SK-N-SH (cell line): ENCODE data around the gene OTOR. TPM values are rescaled to one million over a fixed set of nuclear protein-coding genes. Genes with fewer than 3 reads are reported as not detected.

Experiments used
- CTCF ChIA-PET: fragments of 300-600, 350-600 bp; formaldehyde crosslinking; extraction: SDS; loops from one replicate; lab custom pipeline; 2021; lab: Yijun Ruan, JAX
- POLR2A ChIA-PET: fragments of 350-600 bp; sonication (Branson Sonifier 250); formaldehyde crosslinking; extraction: SDS; loops from one replicate; lab custom pipeline; 2020; ENCODE audit warnings: antibody characterized with exemption, inconsistent platforms; lab: Yijun Ruan, JAX
- DNase-seq: peaks from one replicate; pipeline ENCODE4 v3.0.0; 2012
- H2AFZ ChIP-seq: fragments of 200-600 bp; sonication (generic); 2 replicates; pipeline ENCODE4 v1.8.1; 2016; ENCODE audit warnings: antibody characterized with exemption, mild to moderate bottlenecking, low read depth
- H3F3A ChIP-seq: fragments of 200-600 bp; sonication (generic); replicated peaks from 2 replicates; pipeline ENCODE3; 2016; ENCODE audit warnings: antibody characterized with exemption, mild to moderate bottlenecking; ENCODE audit not compliant: insufficient read depth
- H3K27ac ChIP-seq, 2 experiments: fragments of 200-500 bp in 1 of 2; fragments of 200-600 bp in 1 of 2; sonication (Bioruptor generic) in 1 of 2; sonication (generic), shearing (Covaris generic) in 1 of 2; 2 replicates each; pipeline versions ENCODE4 v1.5.1 to v1.6.1; 2014 to 2016; ENCODE audit warnings: low read depth in 2 of 2, inconsistent platforms in 1 of 2, low read length in 1 of 2, mild to moderate bottlenecking in 1 of 2, mixed read lengths in 1 of 2
- H3K27me3 ChIP-seq: fragments of 200-600 bp; sonication (generic), shearing (Covaris generic); 2 replicates; pipeline ENCODE4 v1.6.1; 2016; ENCODE audit warnings: mixed run types; ENCODE audit not compliant: insufficient read depth
- H3K36me3 ChIP-seq, 2 experiments: fragments of 200-500 bp in 1 of 2; fragments of 200-600 bp in 1 of 2; sonication (Bioruptor generic) in 1 of 2; sonication (generic) in 1 of 2; replicated peaks in 1 of 2; 2 replicates each; pipeline versions ENCODE3 to v1.5.1; 2014 to 2016; ENCODE audit warnings: low read length in 1 of 2, mild to moderate bottlenecking in 1 of 2; ENCODE audit not compliant: insufficient read depth in 2 of 2, control insufficient read depth in 1 of 2
- H3K4me1 ChIP-seq, 2 experiments: fragments of 200-500 bp in 1 of 2; fragments of 200-600 bp in 1 of 2; sonication (Bioruptor generic) in 1 of 2; sonication (generic), shearing (Covaris generic) in 1 of 2; 2 replicates each; pipeline versions ENCODE4 v1.5.1 to v1.6.1; 2014 to 2016; ENCODE audit warnings: low read depth in 1 of 2, low read length in 1 of 2, mixed run types in 1 of 2; ENCODE audit not compliant: insufficient read depth in 2 of 2, control insufficient read depth in 1 of 2
- H3K4me2 ChIP-seq: fragments of 200-600 bp; sonication (generic), shearing (Covaris generic); 2 replicates; pipeline ENCODE4 v1.6.1; 2017; ENCODE audit warnings: mixed run types
- H3K4me3 ChIP-seq, 2 experiments: fragments of 200-500 bp in 1 of 2; fragments of 200-600 bp in 1 of 2; sonication (Bioruptor generic) in 1 of 2; sonication (generic), shearing (Covaris generic) in 1 of 2; 2 replicates each; pipeline versions ENCODE4 v1.5.1 to v1.8.1; 2014 to 2016; ENCODE audit warnings: low read depth in 2 of 2, inconsistent platforms in 1 of 2, low read length in 1 of 2, mild to moderate bottlenecking in 1 of 2, mixed read lengths in 1 of 2, moderate library complexity in 1 of 2
- H3K79me2 ChIP-seq: fragments of 200-600 bp; sonication (generic); 2 replicates; pipeline ENCODE4 v1.8.1; 2017; ENCODE audit warnings: mild to moderate bottlenecking; ENCODE audit not compliant: insufficient read depth
- H3K9ac ChIP-seq: fragments of 200-600 bp; sonication (generic); 2 replicates; pipeline ENCODE4 v1.6.1; 2017; ENCODE audit warnings: mixed run types
- H3K9me2 ChIP-seq: fragments of 200-600 bp; sonication (generic); 2 replicates; pipeline ENCODE4 v1.6.1; 2017; ENCODE audit warnings: mixed run types
- H3K9me3 ChIP-seq: fragments of 200-600 bp; sonication (generic); 2 replicates; pipeline ENCODE4 v1.6.1; 2017; ENCODE audit warnings: mixed run types, mild to moderate bottlenecking, moderate library complexity
- H4K20me1 ChIP-seq: fragments of 200-600 bp; sonication (generic); 2 replicates; pipeline ENCODE4 v1.6.1; 2017; ENCODE audit warnings: mild to moderate bottlenecking, mixed run types; ENCODE audit not compliant: insufficient read depth
- CHD2 ChIP-seq: fragments of 150-350 bp; IDR thresholded peaks from 2 replicates; pipeline ENCODE4 v1.6.1; 2018; ENCODE audit warnings: low read length; ENCODE audit not compliant: partially characterized antibody
- EP300 ChIP-seq, 2 experiments: IDR thresholded peaks; 2 replicates each; pipeline versions ENCODE4 v1.4.0 to v1.6.1; 2012; ENCODE audit warnings: borderline replicate concordance in 1 of 2, low read depth in 1 of 2, low read length in 1 of 2
- EZH2phosphoT487 ChIP-seq: fragments of 200-600 bp; sonication (generic); IDR thresholded peaks from 2 replicates; pipeline ENCODE4 v1.6.1; 2017; ENCODE audit warnings: low read depth, mixed run types, mild to moderate bottlenecking, antibody characterized with exemption, moderate library complexity, borderline replicate concordance
- FOSL2 ChIP-seq: IDR thresholded peaks from 2 replicates; pipeline ENCODE4 v1.4.0; 2012; ENCODE audit warnings: low read depth, mild to moderate bottlenecking, moderate library complexity, borderline replicate concordance
- FOXJ3 ChIP-seq: sonication (generic); formaldehyde crosslinking; IDR thresholded peaks from 2 replicates; pipeline ENCODE4 v1.5.1; 2020; ENCODE audit warnings: mild to moderate bottlenecking, missing genetic modification reagents
- FOXM1 ChIP-seq: IDR thresholded peaks from 2 replicates; pipeline ENCODE4 v1.4.0; 2012; ENCODE audit warnings: low read depth, mild to moderate bottlenecking
- GABPA ChIP-seq: IDR thresholded peaks from 2 replicates; pipeline ENCODE4 v1.4.0; 2012; ENCODE audit warnings: low read depth, mild to moderate bottlenecking
- GATA2 ChIP-seq: sonication (generic); formaldehyde crosslinking; IDR thresholded peaks from 2 replicates; pipeline ENCODE4 v1.5.0; 2020; ENCODE audit warnings: mild to moderate bottlenecking, missing genetic modification reagents
- MEF2A ChIP-seq: IDR thresholded peaks from 2 replicates; pipeline ENCODE4 v1.4.0; 2012; ENCODE audit warnings: low read depth, borderline replicate concordance
- MXI1 ChIP-seq: IDR thresholded peaks from 2 replicates; pipeline ENCODE4 v1.6.1; 2012; ENCODE audit warnings: mild to moderate bottlenecking, low read depth, low read length, improper control_type of control experiment
- NFIC ChIP-seq: IDR thresholded peaks from 2 replicates; pipeline ENCODE4 v1.4.0; 2012; ENCODE audit warnings: borderline replicate concordance
- POLR2AphosphoS5 ChIP-seq: IDR thresholded peaks from 2 replicates; pipeline ENCODE4 v1.6.1; 2012; ENCODE audit warnings: low read depth, low read length
- RCOR1 ChIP-seq: fragments of 150-350 bp; IDR thresholded peaks from 2 replicates; pipeline ENCODE4 v1.6.1; 2017; ENCODE audit warnings: antibody characterized with exemption, low read length
- RFX5 ChIP-seq: IDR thresholded peaks from 2 replicates; pipeline ENCODE4 v1.6.1; 2012; ENCODE audit warnings: mild to moderate bottlenecking, improper control_type of control experiment, low read length
- TEAD4 ChIP-seq: IDR thresholded peaks from 2 replicates; pipeline ENCODE4 v1.4.0; 2012; ENCODE audit warnings: mild to moderate bottlenecking, borderline replicate concordance; ENCODE audit not compliant: insufficient read depth
- USF2 ChIP-seq: fragments of 150-350 bp; IDR thresholded peaks from 2 replicates; pipeline ENCODE4 v1.6.1; 2017; ENCODE audit warnings: antibody characterized with exemption, low read length, low read depth, borderline replicate concordance
- WGBS: methylation state at CpG from one replicate; pipeline ENCODE4 v1.1.6; 2017; ENCODE audit warnings: low lambda C conversion rate; 5-methylcytosine and 5-hydroxymethylcytosine counted together
- polyA plus RNA-seq, 3 experiments: library from polyadenylated mRNA; depleted of rRNA; stranded (reverse); fragments of >200 nt; gene quantifications; 2 replicates each; pipeline ENCODE4 v1.2.3, GENCODE V29; 2012
- TF ChIP-seq, protein P1 (sequence below): IDR thresholded peaks from 2 replicates; pipeline ENCODE4; 2012
- TF ChIP-seq, protein P2 (sequence below): IDR thresholded peaks from 2 replicates; pipeline ENCODE4 v1.6.1; 2012; ENCODE audit warnings: mild to moderate bottlenecking, low read depth, low read length, moderate library complexity

The OTOR gene
- polyA plus RNA-seq, 1 of the 3 experiments (the other 2 are of a cell fraction) = not detected

DNA sequence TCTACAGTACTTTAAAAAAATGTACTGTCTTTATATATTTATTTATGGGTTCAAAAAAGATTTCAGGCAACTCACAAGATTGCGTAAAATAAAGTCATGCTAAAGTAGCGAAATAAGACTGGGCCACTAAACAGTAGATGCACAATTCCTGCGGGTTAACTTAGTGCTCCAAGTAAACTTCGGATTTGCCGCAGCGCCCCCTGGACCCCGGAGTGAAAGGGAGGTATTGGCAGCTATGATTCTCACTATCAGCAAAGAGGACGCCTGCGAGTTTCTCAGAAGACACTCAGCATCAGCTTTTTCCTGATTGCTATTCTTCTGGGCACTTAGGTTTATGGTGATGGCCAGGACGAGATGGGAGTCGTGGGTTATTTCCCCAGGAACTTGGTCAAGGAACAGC is 1.4 kb downstream of the OTOR start (continued):
- TF ChIP-seq EP300 (IDR thresholded peaks at IDR 0.05; ENCODE audit: borderline replicate concordance in 1 of 2, low read depth in 1 of 2, low read length in 1 of 2) (no peak), TEAD4 (no peak), FOXJ3 (no peak)

GRCh38 chr20:16752082-16752481 is 3.9 kb downstream of the OTOR start:
- Histone ChIP-seq H3K4me1 (peaks cover 0 to 3% of the 10 kb centered on the region in 2 experiments; a peak in 2 of 4 replicates), H3K9me3 (no peaks in the 10 kb centered on the region), H3K9me2 (no peaks in the 10 kb centered on the region), H3K27ac (no peak overlapping the region), H4K20me1 (no peaks in the 10 kb centered on the region), H3K79me2 (no peaks in the 10 kb centered on the region), H3K27me3 (0 out of 2 replicates have a peak, but pooled peaks cover 5% of the 10 kb centered on the region), H3K4me2 (no peak overlapping the region), H3K9ac (no peak overlapping the region), H3F3A (no peaks in the 10 kb centered on the region), H2AFZ (no peak overlapping the region), H3K36me3 (no peaks in the 10 kb centered on the region), H3K4me3 (no peak overlapping the region)
- ChIA-PET CTCF (interaction anchor here (1.9 kb wide), 1 partner anchor 9 kb away, joined by 13 read pairs; no protein-coding TSS in a partner anchor), POLR2A (no interaction called here)
- WGBS = 20% methylated on average over 1 of the region's 1 CpG
- DNase-seq = no peak
- TF ChIP-seq EP300 (IDR thresholded peaks at IDR 0.05; ENCODE audit: borderline replicate concordance in 1 of 2, low read depth in 1 of 2, low read length in 1 of 2) (no peak), NFIC (no peak), TEAD4 (no peak), GATA2 (no peak), MXI1 (no peak), FOXM1 (no peak), RCOR1 (no peak)
- TF ChIP-seq, protein P1, sequence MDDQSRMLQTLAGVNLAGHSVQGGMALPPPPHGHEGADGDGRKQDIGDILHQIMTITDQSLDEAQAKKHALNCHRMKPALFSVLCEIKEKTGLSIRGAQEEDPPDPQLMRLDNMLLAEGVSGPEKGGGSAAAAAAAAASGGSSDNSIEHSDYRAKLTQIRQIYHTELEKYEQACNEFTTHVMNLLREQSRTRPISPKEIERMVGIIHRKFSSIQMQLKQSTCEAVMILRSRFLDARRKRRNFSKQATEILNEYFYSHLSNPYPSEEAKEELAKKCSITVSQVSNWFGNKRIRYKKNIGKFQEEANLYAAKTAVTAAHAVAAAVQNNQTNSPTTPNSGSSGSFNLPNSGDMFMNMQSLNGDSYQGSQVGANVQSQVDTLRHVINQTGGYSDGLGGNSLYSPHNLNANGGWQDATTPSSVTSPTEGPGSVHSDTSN = no peak

DNA sequence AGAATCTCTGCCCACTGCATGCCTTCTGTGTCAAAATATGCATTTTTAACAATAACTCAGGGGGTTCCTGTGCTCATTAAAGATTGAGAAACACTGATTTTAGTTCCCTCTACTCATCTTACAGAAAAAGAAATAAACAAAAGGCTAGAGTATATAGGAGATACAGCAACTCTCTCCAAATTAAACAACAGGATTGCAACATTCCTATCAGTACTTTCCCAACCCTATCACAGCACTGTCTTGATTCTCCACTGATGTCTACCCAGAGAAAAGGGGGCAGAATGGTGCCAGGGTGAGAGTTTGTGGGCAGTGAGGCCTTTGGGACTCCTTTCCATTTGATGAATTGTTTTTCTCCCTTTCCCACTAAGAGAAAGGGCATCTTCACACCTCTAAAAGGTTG is 4.7 kb downstream of the OTOR start:
- 0 out of 2 replicates have a peak, but pooled peaks cover 5% of the 10 kb centered on the region for H3K27me3 ChIP-seq
- no peaks in the 10 kb centered on the region for H3K9me2 ChIP-seq
- H3K4me1 ChIP-seq = peaks cover 0 to 3% of the 10 kb centered on the region in 2 experiments; a peak in 2 of 4 replicates
- no peak for DNase-seq
- no peaks in the 10 kb centered on the region for H4K20me1 ChIP-seq
- no peaks in the 10 kb centered on the region for H3K9me3 ChIP-seq
- H3K4me2 ChIP-seq = no peak overlapping the region
- POLR2A ChIA-PET = no interaction called here
- no peak overlapping the region for H3K4me3 ChIP-seq
- no peak overlapping the region for H3K9ac ChIP-seq
- H3K79me2 ChIP-seq = no peaks in the 10 kb centered on the region
- no peaks in the 10 kb centered on the region for H3F3A ChIP-seq
- H2AFZ ChIP-seq = no peak overlapping the region
- H3K27ac ChIP-seq = no peak overlapping the region
- CTCF ChIA-PET = interaction anchor here (1.9 kb wide), 1 partner anchor 8 kb away, joined by 13 read pairs; no protein-coding TSS in a partner anchor
- H3K36me3 ChIP-seq = no peaks in the 10 kb centered on the region
- TF ChIP-seq RFX5 (no peak), POLR2AphosphoS5 (no peak), USF2 (no peak), EZH2phosphoT487 (no peak), GABPA (no peak), FOSL2 (no peak), CHD2 (no peak), NFIC (no peak), MEF2A (no peak)
- TF ChIP-seq, protein P1 = no peak
- TF ChIP-seq, protein P2, sequence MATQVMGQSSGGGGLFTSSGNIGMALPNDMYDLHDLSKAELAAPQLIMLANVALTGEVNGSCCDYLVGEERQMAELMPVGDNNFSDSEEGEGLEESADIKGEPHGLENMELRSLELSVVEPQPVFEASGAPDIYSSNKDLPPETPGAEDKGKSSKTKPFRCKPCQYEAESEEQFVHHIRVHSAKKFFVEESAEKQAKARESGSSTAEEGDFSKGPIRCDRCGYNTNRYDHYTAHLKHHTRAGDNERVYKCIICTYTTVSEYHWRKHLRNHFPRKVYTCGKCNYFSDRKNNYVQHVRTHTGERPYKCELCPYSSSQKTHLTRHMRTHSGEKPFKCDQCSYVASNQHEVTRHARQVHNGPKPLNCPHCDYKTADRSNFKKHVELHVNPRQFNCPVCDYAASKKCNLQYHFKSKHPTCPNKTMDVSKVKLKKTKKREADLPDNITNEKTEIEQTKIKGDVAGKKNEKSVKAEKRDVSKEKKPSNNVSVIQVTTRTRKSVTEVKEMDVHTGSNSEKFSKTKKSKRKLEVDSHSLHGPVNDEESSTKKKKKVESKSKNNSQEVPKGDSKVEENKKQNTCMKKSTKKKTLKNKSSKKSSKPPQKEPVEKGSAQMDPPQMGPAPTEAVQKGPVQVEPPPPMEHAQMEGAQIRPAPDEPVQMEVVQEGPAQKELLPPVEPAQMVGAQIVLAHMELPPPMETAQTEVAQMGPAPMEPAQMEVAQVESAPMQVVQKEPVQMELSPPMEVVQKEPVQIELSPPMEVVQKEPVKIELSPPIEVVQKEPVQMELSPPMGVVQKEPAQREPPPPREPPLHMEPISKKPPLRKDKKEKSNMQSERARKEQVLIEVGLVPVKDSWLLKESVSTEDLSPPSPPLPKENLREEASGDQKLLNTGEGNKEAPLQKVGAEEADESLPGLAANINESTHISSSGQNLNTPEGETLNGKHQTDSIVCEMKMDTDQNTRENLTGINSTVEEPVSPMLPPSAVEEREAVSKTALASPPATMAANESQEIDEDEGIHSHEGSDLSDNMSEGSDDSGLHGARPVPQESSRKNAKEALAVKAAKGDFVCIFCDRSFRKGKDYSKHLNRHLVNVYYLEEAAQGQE = no peak
